ENCODE measurements around the gene ATR. TPM values are rescaled to one million over a fixed set of nuclear protein-coding genes. Genes with fewer than 3 reads are reported as not detected.

ATR gene
- total and polyA plus RNA-seq, 10 of the 15 experiments (the other 5 are each of a cell fraction or from before 2014, with no cell fraction given): 21.0 to 41.5 (median 30.1) TPM

- Histone ChIP-seq H3K4me2 (ENCODE audit: control insufficient read depth, insufficient read depth) (no peak overlapping the region), H4K20me1 (ENCODE audit: control insufficient read depth, insufficient read depth) (no peaks in the 10 kb centered on the region), H2AFZ (ENCODE audit: control insufficient read depth, low read depth, low read length) (no peak overlapping the region), H3K79me2 (ENCODE audit: control insufficient read depth, insufficient read depth, low read length) (no peaks in the 10 kb centered on the region), H3K4me3 (no peak overlapping the region), H3K4me1 (ENCODE audit: control insufficient read depth, insufficient read depth, low read length) (no peaks in the 10 kb centered on the region), H3K27me3 (replicated peaks in 1 of 2; ENCODE audit: control insufficient read depth in 2 of 2, insufficient read depth in 2 of 2, low read length in 1 of 2) (no peaks in the 10 kb centered on the region), H3K36me3 (ENCODE audit: control insufficient read depth in 2 of 2, insufficient read depth in 2 of 2, low read length in 1 of 2) (no peaks in the 10 kb centered on the region), H3K9ac (ENCODE audit: control insufficient read depth, insufficient read depth, low read length) (no peak overlapping the region), H3K9me3 (replicated peaks; ENCODE audit: control insufficient read depth, insufficient read depth, low read length) (no peaks in the 10 kb centered on the region), H3K27ac (ENCODE audit: control insufficient read depth, insufficient read depth) (no peak overlapping the region)
- FAIRE-seq: no peak
- 76% methylated on average over 1 of the region's 1 CpG for WGBS (ENCODE audit: insufficient coverage, insufficient replicate concordance, low lambda C conversion rate, missing lambda C conversion rate)
- ChIA-PET RAD21 (ENCODE audit: unreplicated experiment) (no interaction called here), CTCF (interaction anchor here (0.5 to 0.6 kb wide), 2 partner anchors 64 to 1277 kb away, joined by 3 to 4 read pairs; no protein-coding TSS in a partner anchor), SMC1A (ENCODE audit: uncharacterized antibody, unreplicated experiment) (interaction anchor here (0.9 kb wide), 1 partner anchor 44 kb away, joined by 3 read pairs; no protein-coding TSS in a partner anchor), POLR2A (no interaction called here)
- intact Hi-C loops (cut with micrococcal nuclease; ENCODE audit: unreplicated experiment) (no loop called here), in situ Hi-C loops (cut with MboI) (no loop called here)
- DNase-seq (ENCODE audit: low read depth, low spot score): no peak
- TF ChIP-seq GATAD2B (conservative IDR thresholded peaks at IDR 0.05; ENCODE audit: low read depth) (no peak), EED (IDR thresholded peaks at IDR 0.05; ENCODE audit: low read depth) (no peak), ATF7 (IDR thresholded peaks at IDR 0.05; ENCODE audit: low read depth) (no peak), JUND (IDR thresholded peaks at IDR 0.05; ENCODE audit: low read depth, low read length) (no peak), MTA3 (IDR thresholded peaks at IDR 0.05; ENCODE audit: borderline replicate concordance, low read length) (no peak), CBFB (IDR thresholded peaks at IDR 0.05; ENCODE audit: low read depth) (no peak), E4F1 (IDR thresholded peaks at IDR 0.05; ENCODE audit: borderline replicate concordance, partially characterized antibody) (no peak), PBX3 (IDR thresholded peaks at IDR 0.05; ENCODE audit: insufficient replicate concordance, low read depth, low read length) (no peak), CREM (IDR thresholded peaks at IDR 0.05; ENCODE audit: low read depth) (no peak), ZNF592 (IDR thresholded peaks at IDR 0.05) (no peak)
- BruUV-seq (replicated peaks): no TSS peak
- ATAC-seq: no peak
Observed at GRCh38 chr3:142608631-142609030, 30.1 kb upstream of the ATR start.
